Mucosa of rectum (tissue), 2 donors: ENCODE results near the gene DVL1.

Experiments used
- H3K27ac ChIP-seq, 2 donors: one replicate each; pipeline ENCODE4 v1.7.0; 2013; ENCODE audit warnings: inconsistent platforms in 2 of 2, low read depth in 2 of 2, low read length in 2 of 2
- H3K27me3 ChIP-seq, 2 donors: one replicate each; pipeline ENCODE4 v1.7.0; 2013; ENCODE audit warnings: low read length in 2 of 2; ENCODE audit not compliant: control insufficient read depth in 2 of 2, insufficient read depth in 2 of 2
- H3K36me3 ChIP-seq, 2 donors: one replicate each; pipeline ENCODE4 v1.7.0; 2013; ENCODE audit warnings: low read length in 2 of 2; ENCODE audit not compliant: control insufficient read depth in 2 of 2, insufficient read depth in 2 of 2
- H3K4me1 ChIP-seq, 2 donors: one replicate each; pipeline ENCODE4 v1.7.0; 2013; ENCODE audit warnings: low read length in 2 of 2, mild to moderate bottlenecking in 1 of 2; ENCODE audit not compliant: control insufficient read depth in 2 of 2, insufficient read depth in 2 of 2
- H3K4me3 ChIP-seq, 2 donors: one replicate each; pipeline ENCODE4 v1.7.0; 2013; ENCODE audit warnings: low read length in 2 of 2
- H3K9ac ChIP-seq, 2 donors: one replicate each; pipeline ENCODE4 v1.7.0; 2013; ENCODE audit warnings: low read length in 2 of 2, low read depth in 1 of 2, mild to moderate bottlenecking in 1 of 2
- H3K9me3 ChIP-seq, 2 donors: one replicate each; pipeline ENCODE4 v1.7.0; 2013; ENCODE audit warnings: low read length in 2 of 2; ENCODE audit not compliant: control insufficient read depth in 2 of 2
- donor health status: healthy.
- donor health status: Normal muscosa, but diverticular disease.

Gene DVL1

DNA sequence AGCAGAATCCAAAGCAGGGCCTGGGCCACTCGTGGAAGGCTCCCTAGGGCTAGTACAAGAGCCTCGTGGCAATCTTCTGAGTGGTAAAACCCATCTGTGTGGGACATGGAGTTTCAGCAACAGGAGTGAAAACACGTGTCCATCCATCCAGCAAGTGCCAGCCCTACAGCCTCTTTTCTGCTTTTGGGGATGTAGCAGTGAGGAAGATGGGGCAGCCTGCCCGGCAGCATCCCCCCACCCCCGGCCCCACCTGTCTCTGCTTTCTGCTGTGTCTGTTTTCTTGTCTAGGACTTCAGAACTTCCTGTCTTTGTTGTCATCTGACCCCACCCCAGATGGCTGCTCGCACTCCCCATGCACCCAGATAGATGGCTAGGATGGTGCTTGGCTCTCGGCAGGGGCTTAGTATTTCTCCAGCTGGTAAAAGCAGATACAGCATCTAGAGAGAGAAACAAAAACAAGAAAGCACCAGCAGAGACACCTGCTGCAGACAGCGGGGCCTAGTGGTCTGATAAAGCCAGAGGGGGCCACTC is 23.1 kb downstream of the DVL1 start:
- Histone ChIP-seq H3K27me3 (no peaks in the 10 kb centered on the region), H3K9me3 (no peaks in the 10 kb centered on the region), H3K4me3 (peak overlapping the region; percentile 81 to 93), H3K4me1 (peaks cover 22 to 32% of the 10 kb centered on the region in 2 donors), H3K27ac (no peak overlapping the region), H3K36me3 (peaks cover 2 to 10% of the 10 kb centered on the region in 2 donors), H3K9ac (peak overlapping the region; percentile 93 to 95)

- Histone ChIP-seq H3K9me3 (no peaks in the 10 kb centered on the region), H3K4me1 (peaks cover 20 to 26% of the 10 kb centered on the region in 2 donors), H3K36me3 (peaks cover 2 to 10% of the 10 kb centered on the region in 2 donors), H3K4me3 (peak overlapping the region; percentile 81 to 93), H3K27me3 (no peaks in the 10 kb centered on the region), H3K9ac (peak overlapping the region; percentile 93 to 95), H3K27ac (peak overlapping the region; percentile 91 to 93)
Observed at GRCh38 chr1:1325288-1326074, 23.7 kb downstream of the DVL1 start.

GRCh38 chr1:1324524-1325287 is 24.5 kb downstream of the DVL1 start, which contains the start of the genes CPTP and INTS11:
CPTP (plus strand) TSS chr1:1324802; CDS start chr1:1326911, 2,109 bp downstream.
INTS11 (minus strand) TSS chr1:1324660; CDS start chr1:1324608, 52 bp downstream.
- peak within 1 kb of the TSS; percentile 91 to 93 for H3K27ac ChIP-seq
- H3K36me3 ChIP-seq = peaks cover 7 to 10% of the 10 kb centered on the region in 2 donors
- peaks cover 20 to 25% of the 10 kb centered on the region in 2 donors for H3K4me1 ChIP-seq
- H3K9me3 ChIP-seq = no peaks in the 10 kb centered on the region
- H3K27me3 ChIP-seq = no peaks in the 10 kb centered on the region
- peak within 1 kb of the TSS; percentile 81 to 93 for H3K4me3 ChIP-seq
- H3K9ac ChIP-seq = peak within 1 kb of the TSS; percentile 93 to 95

- Histone ChIP-seq H3K4me1 (peaks cover 20 to 25% of the 10 kb centered on the region in 2 donors), H3K27ac (peak overlapping the region; percentile 65 to 71), H3K9ac (peak overlapping the region; percentile 75 to 90), H3K4me3 (peak overlapping the region; percentile 76 to 84), H3K36me3 (peaks cover 12% of the 10 kb centered on the region in 2 donors), H3K27me3 (no peaks in the 10 kb centered on the region), H3K9me3 (no peaks in the 10 kb centered on the region)
Observed at GRCh38 chr1:1324084-1324523, 25.1 kb downstream of the DVL1 start.

GRCh38 chr1:1322952-1323351 is 26.3 kb downstream of the DVL1 start:
- Histone ChIP-seq H3K4me3 (no peak overlapping the region), H3K27me3 (no peaks in the 10 kb centered on the region), H3K4me1 (peaks cover 20 to 27% of the 10 kb centered on the region in 2 donors), H3K9ac (no peak overlapping the region), H3K9me3 (no peaks in the 10 kb centered on the region), H3K36me3 (peaks cover 12 to 15% of the 10 kb centered on the region in 2 donors), H3K27ac (no peak overlapping the region)

GRCh38 chr1:1322418-1322817 is 26.8 kb downstream of the DVL1 start:
- Histone ChIP-seq H3K9ac (no peak overlapping the region), H3K27ac (no peak overlapping the region), H3K4me1 (peaks cover 20 to 29% of the 10 kb centered on the region in 2 donors), H3K36me3 (peaks cover 7 to 18% of the 10 kb centered on the region in 2 donors), H3K4me3 (no peak overlapping the region), H3K27me3 (no peaks in the 10 kb centered on the region), H3K9me3 (no peaks in the 10 kb centered on the region)

- H3K4me3 ChIP-seq = no peak overlapping the region
- no peaks in the 10 kb centered on the region for H3K27me3 ChIP-seq
- H3K9me3 ChIP-seq = no peaks in the 10 kb centered on the region
- peaks cover 18 to 29% of the 10 kb centered on the region in 2 donors for H3K4me1 ChIP-seq
- no peak overlapping the region for H3K27ac ChIP-seq
- H3K9ac ChIP-seq = no peak overlapping the region
- peaks cover 2 to 19% of the 10 kb centered on the region in 2 donors for H3K36me3 ChIP-seq
Observed at GRCh38 chr1:1321477-1321876, 27.7 kb downstream of the DVL1 start.

DNA sequence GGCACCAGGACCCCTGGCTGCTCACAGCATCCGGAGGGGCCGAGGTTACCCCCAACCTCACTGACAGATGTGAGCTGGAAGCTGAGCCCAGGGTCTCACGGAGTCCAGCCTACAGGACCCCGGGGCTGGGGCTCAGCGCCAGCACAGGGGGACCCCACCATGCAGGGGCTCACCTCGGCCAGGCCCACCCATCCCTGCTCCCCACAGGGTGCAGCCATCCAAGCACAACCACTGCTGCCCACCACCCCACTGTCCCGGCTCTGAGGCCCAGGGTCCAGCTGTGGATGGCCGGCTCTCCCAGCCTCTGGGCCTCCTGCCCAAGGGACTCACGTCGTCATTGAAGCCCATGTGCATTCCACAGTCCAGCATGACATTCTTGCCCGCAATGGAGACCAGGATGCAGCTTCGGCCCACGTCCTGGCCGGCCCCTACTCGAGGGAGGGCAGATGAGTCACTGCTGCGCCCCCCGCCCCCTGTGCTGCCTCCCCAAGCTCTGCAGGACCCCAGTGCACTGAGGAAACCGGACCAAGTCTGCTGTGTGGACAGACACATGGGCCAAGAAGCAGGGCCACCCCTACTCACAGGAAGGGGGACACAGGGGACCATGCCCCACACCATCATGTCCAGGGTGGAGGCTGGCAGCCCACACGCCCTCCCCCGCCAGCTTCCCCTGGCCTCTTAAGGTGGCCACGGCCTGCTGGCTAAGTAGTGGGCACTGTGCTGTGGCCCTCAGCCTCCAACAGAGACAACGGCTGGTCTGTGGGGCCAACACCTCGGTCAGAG is 28.4 kb downstream of the DVL1 start:
- no peaks in the 10 kb centered on the region for H3K27me3 ChIP-seq
- H3K9ac ChIP-seq = no peak overlapping the region
- peaks cover 2 to 19% of the 10 kb centered on the region in 2 donors for H3K36me3 ChIP-seq
- no peaks in the 10 kb centered on the region for H3K9me3 ChIP-seq
- peaks cover 12 to 24% of the 10 kb centered on the region in 2 donors for H3K4me1 ChIP-seq
- H3K4me3 ChIP-seq = no peak overlapping the region
- H3K27ac ChIP-seq = no peak overlapping the region

- H3K27me3 ChIP-seq = no peaks in the 10 kb centered on the region
- H3K4me3 ChIP-seq = no peak overlapping the region
- no peaks in the 10 kb centered on the region for H3K9me3 ChIP-seq
- peaks cover 5 to 16% of the 10 kb centered on the region in 2 donors for H3K4me1 ChIP-seq
- no peak overlapping the region for H3K9ac ChIP-seq
- H3K27ac ChIP-seq = no peak overlapping the region
- H3K36me3 ChIP-seq = peaks cover 8 to 24% of the 10 kb centered on the region in 2 donors
Observed at GRCh38 chr1:1319646-1319941, 29.6 kb downstream of the DVL1 start.
